GM12891 (cell line): ENCODE data around the gene LUZP4.

Experiments used
- POLR2A ChIP-seq: IDR thresholded peaks from 2 replicates; pipeline ENCODE4 v1.6.1; 2011; ENCODE audit warnings: low read depth, low read length, control low read depth
- POLR2AphosphoS5 ChIP-seq: IDR thresholded peaks from 2 replicates; pipeline ENCODE4 v1.6.1; 2011; ENCODE audit warnings: low read depth, low read length, control low read depth
- SPI1 ChIP-seq: IDR thresholded peaks from 2 replicates; pipeline ENCODE4 v1.6.1; 2011; ENCODE audit warnings: low read depth, low read length, control low read depth
- TAF1 ChIP-seq: IDR thresholded peaks from 2 replicates; pipeline ENCODE4 v1.6.1; 2011; ENCODE audit warnings: low read depth, low read length, control low read depth

GRCh38 chrX:115345615-115346014, 56.1 kb downstream of the LUZP4 start:
- no peak for TF ChIP-seq POLR2AphosphoS5
- no peak for TF ChIP-seq TAF1
- no peak for TF ChIP-seq POLR2A
- TF ChIP-seq SPI1: no peak
